GM19468 (cell line): ENCODE measurements around the gene SLC6A4.
"Not testable (repeated sequence)": the region's sequence is repeated elsewhere in the genome, so short reads cannot be mapped to it uniquely, and the experiment has no call there.

Experiments used
- ATAC-seq: cut with Tn5 transposase; IDR thresholded peaks from one replicate; pipeline ENCODE4 v1.9.1; 2021; ENCODE audit warnings: mild to moderate bottlenecking, moderate library complexity, moderate number of reproducible peaks; ENCODE audit not compliant: unreplicated experiment; ENCODE audit errors: extremely low read depth

The SLC6A4 gene

DNA sequence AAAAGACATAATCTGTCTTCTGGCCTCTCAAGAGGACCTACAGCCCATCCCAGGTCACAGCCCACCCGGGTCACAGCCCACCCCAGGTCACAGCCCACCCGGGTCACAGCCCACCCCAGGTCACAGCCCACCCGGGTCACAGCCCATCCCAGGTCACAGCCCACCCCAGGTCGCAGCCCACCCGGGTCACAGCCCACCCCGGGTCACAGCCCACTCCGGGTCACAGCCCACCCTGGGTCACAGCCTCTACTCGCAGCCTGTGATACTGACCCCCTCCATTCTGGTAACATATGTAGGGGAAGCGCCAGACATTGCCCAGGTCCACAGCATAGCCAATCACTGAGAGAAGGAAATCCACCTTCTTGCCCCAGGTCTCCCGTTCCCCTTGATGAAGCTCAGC is 14.2 kb downstream of the SLC6A4 start:
- ATAC-seq: no peak

GRCh38 chr17:30220414-30220813 is 15.1 kb downstream of the SLC6A4 start:
- no peak for ATAC-seq

- no peak for ATAC-seq
Measured at GRCh38 chr17:30219833-30220232, 15.7 kb downstream of the SLC6A4 start.

- no peak for ATAC-seq
Measured at GRCh38 chr17:30219315-30219714, 16.2 kb downstream of the SLC6A4 start.

GRCh38 chr17:30218799-30219198 is 16.7 kb downstream of the SLC6A4 start:
- no peak for ATAC-seq

DNA sequence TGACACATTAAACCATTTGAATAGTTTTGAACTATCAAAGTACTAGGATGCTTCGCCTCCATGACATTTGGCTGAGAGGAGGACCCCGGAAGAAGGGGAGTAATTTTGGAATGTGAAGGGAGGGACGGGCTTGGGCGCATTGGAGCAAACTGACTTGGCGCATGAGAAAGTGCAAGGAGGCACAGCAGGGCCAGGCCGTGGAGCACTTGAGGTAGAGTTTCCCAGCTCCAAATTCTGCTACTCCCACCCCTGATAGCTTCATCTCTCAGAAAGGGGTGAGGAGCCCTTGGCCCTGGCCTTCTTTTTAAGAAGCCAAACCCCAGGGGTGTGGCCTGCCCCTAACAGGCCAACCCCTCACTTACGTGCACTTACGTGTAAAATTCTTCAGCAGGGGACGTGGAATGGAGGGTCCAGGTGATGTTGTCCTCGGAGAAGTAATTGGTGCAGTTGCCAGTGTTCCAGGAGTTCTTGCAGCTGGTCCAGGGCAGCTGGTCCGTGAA is 17.7 kb downstream of the SLC6A4 start:
- ATAC-seq: no peak

DNA sequence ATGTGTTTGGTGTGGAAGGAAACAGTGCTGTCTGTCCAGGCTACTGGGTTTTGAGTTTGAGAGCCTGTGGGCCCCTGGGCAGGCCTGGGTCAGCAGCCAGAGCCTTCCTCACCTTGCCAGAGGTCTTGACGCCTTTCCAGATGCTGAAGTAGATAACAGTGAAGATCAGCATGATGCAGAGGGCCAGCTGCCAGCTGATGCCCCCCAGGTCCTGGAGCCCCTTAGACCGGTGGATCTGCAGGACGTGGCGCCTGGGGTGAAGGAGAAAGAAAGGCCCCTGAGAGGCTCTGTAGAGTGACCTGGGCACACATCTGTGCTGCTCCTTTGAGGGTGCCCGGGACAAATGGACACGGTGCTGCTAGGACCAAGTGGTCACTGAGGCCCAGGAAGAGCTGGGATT is 18.4 kb downstream of the SLC6A4 start:
- no peak for ATAC-seq

- ATAC-seq: no peak
Measured at GRCh38 chr17:30212750-30213149, 22.7 kb downstream of the SLC6A4 start.

GRCh38 chr17:30211371-30211770 is 24.1 kb downstream of the SLC6A4 start:
- ATAC-seq: no peak

DNA sequence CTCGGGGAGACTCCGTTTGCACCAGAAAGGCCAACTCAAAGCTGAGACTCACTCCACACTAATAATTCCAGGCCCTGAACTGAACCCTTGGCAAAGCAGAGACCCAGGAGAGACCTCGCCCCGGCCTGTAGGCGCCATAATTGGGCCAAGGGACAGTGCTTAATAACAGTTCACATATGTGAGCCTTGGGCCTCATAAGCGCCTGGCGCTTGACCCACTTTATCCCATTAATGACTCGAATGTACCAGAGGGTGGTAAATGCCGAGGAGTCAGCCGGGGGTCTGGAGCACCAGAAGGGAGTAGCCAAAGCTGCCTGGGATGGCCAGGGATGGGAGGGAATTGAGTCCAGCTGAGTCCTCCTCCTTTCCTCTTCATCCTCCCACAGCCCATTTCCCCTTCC is 24.6 kb downstream of the SLC6A4 start:
- ATAC-seq: no peak

DNA sequence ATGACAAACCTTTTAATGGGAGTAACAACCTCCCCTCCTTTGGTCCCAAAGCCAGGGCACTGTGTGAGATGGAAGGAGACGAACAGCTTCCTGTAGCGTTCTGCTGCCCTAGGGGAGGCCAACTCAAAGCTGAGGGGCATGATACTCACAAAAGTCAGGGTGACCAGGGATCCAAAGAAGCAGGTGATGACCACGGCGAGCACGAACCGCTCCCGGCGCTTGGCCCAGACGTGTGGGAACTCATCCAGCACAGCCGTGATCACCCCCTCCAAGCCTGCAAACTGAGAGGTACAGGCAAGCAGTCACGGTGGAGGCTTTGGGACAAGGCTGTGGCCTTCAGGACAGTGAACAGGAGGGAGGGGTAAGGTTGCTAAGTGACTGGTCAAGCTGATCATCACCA is 25.1 kb downstream of the SLC6A4 start:
- ATAC-seq: no peak

- ATAC-seq: no peak
Measured at GRCh38 chr17:30209930-30210329, 25.6 kb downstream of the SLC6A4 start.

DNA sequence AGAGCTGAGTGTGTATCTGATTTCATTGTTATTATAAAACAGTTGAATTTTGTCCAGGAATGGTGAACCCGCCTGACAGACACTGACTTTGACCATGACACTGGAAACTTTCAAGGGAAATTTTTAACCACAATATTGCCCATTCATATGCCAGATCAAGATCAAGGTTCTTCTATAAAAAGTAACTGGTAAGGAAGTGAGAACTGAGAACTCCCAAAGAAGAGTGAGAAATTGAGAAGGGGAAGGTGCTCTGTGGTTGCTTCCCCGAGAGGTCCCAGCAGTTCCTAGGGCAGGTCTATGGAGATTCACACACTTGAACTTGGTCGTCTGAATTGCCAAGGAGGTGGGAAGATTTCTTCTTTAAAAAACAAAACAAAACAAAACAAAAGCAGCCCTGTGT is 27.3 kb downstream of the SLC6A4 start:
- no peak for ATAC-seq

GRCh38 chr17:30207655-30208054 is 27.8 kb downstream of the SLC6A4 start:
- no peak for ATAC-seq

DNA sequence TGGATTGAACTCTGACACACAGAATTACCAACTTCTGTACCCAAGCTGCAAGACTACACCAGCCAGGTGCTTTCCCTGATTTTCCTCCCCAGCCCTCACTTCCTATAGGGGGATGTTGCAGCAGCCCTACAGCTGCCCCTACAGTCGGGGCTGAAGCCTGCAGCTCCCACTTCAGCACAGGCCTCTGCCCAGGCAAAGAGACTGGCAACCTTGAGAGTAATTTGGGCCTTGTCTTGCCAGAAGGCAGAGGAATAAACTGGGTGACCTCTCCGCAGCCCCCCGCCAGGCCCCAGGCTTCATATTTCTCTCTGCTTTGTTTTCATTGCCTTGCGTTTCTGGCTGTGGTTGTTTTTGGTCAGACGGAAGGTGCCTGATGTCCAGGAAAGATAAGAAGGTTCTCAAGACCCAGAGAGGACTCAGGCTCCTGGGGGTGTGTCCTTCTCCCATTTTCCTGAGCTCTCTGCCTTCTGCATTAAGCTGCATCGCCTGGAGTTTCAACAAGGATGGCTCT is 32.0 kb downstream of the SLC6A4 start:
- ATAC-seq: no peak

DNA sequence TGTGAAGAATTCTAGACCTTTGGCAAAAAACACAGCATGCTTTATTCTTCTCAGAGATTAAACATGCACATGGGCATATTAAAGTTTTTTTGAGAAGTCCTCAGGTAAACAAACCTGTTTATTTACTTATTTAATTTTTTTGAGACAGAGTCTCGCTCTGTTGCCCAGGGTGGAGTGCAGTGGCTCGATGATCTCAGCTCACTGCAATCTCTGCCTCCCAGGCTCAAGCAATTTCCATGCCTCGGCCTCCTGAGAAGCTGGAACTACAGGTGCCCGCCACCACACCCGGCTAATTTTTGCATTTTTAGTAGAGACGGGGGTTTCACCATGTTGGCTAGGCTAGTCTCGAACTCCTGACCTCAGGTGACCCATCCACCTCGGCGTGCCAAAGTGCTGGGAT is 34.8 kb downstream of the SLC6A4 start:
- ATAC-seq: not testable (repeated sequence)

DNA sequence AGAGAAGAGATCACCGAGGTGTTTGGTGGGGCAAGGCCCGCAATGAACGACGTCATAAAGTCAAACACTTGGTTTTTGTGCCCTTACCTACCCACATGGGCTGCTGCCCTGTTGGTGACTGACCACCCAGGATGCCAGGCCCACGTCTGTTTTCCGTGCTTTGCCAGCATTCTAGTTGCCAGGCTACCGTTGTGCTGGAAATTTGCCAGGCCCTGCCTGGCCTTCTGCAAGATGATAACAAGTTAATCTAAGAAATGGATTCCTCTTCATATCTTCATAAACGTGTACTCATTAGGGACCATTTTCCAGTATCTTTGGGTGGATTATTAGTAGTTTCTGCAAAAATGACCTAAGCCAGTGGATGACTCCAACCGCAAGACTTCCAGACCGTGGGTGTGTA is 35.4 kb downstream of the SLC6A4 start:
- no peak for ATAC-seq

- no peak for ATAC-seq
Measured at GRCh38 chr17:30199600-30199999, 35.9 kb downstream of the SLC6A4 start.

DNA sequence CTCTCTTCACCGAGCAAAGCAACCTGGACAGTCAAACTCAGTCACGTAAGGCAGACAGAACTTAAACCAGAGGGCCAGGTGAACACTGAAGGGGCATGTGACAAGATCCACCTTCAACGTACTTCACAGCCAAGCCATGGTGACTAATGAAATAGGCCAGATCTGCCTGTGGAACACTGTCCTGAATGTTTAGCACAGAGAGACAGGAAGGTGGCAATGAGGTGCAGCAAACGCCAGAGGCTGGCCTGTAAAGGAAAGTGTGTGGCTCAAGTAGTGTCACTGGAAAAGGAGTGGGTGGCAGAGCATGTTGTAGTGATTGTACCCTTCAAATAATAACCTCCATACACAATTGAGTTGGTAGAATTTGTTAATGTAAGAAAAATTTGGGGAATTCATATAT is 38.1 kb downstream of the SLC6A4 start:
- no peak for ATAC-seq

DNA sequence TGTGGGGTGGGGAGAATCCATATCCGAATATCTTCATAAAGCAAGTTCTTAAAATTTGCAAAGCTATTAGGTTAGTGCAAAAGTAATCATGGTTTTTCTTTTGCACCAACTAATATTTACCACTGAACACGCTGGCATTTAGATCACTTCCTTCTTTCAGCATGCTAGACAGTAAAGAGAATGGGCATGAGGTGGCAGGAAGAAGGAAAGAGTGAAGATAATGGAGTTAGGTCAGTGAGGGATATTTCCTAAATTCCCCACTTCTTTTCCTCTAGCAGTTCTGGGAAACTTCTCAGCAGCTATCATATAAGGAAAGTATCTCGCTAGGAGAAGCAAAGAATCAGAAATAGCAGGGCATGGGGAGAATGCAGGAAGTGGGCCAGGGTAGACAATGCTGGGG is 39.0 kb downstream of the SLC6A4 start:
- no peak for ATAC-seq

DNA sequence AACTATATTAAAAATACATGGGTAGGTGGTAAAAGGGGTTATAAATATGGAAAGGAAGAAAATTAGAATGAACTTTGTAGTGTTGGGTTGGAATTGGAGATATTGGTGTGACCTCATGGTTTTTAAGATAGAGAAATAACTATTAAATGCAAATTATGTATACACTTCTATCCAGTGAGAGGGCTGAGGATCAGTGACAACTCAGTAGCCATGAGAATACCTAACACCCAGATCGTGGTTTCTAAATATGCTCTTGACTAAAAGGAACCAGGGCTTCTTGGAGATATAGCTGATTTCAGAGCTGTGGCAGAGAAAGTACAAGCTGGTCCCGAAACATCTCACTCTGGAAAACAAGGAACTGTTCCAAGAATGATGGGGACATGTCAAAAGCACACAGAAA is 44.4 kb downstream of the SLC6A4 start:
- ATAC-seq: no peak

DNA sequence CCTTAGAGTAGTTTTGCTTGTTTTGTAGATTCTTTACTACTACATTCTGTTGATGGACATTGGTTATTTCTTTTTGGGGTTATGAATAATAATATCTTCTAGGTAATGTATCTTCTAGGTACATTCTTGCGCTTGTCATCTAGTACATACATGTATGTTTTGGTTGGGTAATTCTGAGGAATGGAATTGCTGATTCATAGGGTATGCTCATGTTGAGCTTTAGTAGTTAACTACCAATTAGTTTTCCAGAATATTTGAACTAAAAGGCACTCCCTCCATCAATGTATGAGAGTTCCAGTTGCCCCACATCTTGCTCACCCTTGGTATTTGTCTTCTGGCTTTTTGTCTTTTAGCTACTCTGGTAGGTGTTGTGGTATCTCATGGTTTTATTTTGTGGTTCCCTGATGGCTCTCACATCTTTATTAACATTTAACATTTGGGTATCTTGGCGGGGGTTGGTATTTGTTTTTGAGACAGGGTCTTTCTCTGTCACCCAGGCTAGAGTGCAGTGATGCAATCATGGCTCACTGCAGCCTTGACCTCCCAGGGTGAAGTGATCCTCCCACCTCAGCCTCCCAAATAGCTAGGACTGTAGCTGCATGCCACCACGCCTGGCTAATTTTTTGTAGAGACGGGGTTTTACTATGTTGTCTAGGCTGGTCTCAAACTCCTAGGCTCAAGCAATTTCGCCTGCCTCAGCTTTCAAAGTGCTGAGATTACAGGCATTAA is 47.1 kb downstream of the SLC6A4 start:
- no peak for ATAC-seq
